GM12878 (cell line): ENCODE results near the gene SRRM3. TPM values are rescaled to one million over a fixed set of nuclear protein-coding genes. Genes with fewer than 3 reads are reported as not detected.

Experiments
- ATAC-seq: fragments of 200-7000 bp; cut with Tn5 transposase; 3 replicates; pipeline ENCODE4 v1.9.1; 2020; ENCODE audit warnings: mild to moderate bottlenecking, moderate library complexity
- BruUV-seq: library from RNA; stranded (reverse); fragments of 400-500 nt; replicated peaks from 2 replicates; lab custom pipeline; 2021; lab: Mats Ljungman, UMichigan
- CTCF ChIA-PET: fragments of 300-600 bp; sonication (Branson Sonifier 250); formaldehyde crosslinking; extraction: SDS; loops from one replicate; lab custom pipeline; 2021; ENCODE audit warnings: inconsistent platforms; lab: Yijun Ruan, JAX
- POLR2A ChIA-PET: fragments of 350-600 bp; formaldehyde crosslinking; extraction: SDS; loops from one replicate; lab custom pipeline; 2021; ENCODE audit warnings: inconsistent platforms; lab: Charles Lee
- RAD21 ChIA-PET: fragments of 300-600 bp; sonication (Branson Sonifier 250); formaldehyde crosslinking; loops from one replicate; lab custom pipeline; 2023; ENCODE audit warnings: antibody characterized with exemption; ENCODE audit not compliant: unreplicated experiment; lab: Charles Lee
- SMC1A ChIA-PET: fragments of 300-600 bp; sonication (Branson Sonifier 250); formaldehyde crosslinking; loops from one replicate; lab custom pipeline; 2023; ENCODE audit not compliant: unreplicated experiment, uncharacterized antibody; lab: Charles Lee
- DNase-seq: peaks from one replicate; pipeline ENCODE4 v3.0.0-alpha.2; 2011; ENCODE audit warnings: low read depth, low spot score
- FAIRE-seq: peaks from 3 replicates; lab custom pipeline; 2011; peaks lifted over from hg19 to GRCh38; lab: Jason Lieb, UNC
- H2AFZ ChIP-seq: 2 replicates; pipeline ENCODE4 v1.6.0; 2011; ENCODE audit warnings: low read depth, low read length, control low read depth; ENCODE audit not compliant: control insufficient read depth
- H3K27ac ChIP-seq: 2 replicates; pipeline ENCODE4 v1.5.1; 2011; ENCODE audit warnings: control low read depth; ENCODE audit not compliant: control insufficient read depth, insufficient read depth
- H3K27me3 ChIP-seq, 2 experiments: replicated peaks in 1 of 2; 2 replicates each; pipeline versions ENCODE4 v1.6.0 to v1.6.1; 2011; ENCODE audit warnings: low read length in 1 of 2; ENCODE audit not compliant: control insufficient read depth in 2 of 2, insufficient read depth in 2 of 2
- H3K36me3 ChIP-seq, 2 experiments: 2 replicates each; pipeline ENCODE4 v1.5.1; 2011; ENCODE audit warnings: low read length in 1 of 2; ENCODE audit not compliant: control insufficient read depth in 2 of 2, insufficient read depth in 2 of 2
- H3K4me1 ChIP-seq: 2 replicates; pipeline ENCODE4 v1.6.1; 2011; ENCODE audit warnings: mild to moderate bottlenecking, low read length, moderate library complexity, mixed read lengths; ENCODE audit not compliant: control insufficient read depth, insufficient read depth
- H3K4me2 ChIP-seq: 2 replicates; pipeline ENCODE4 v1.6.0; 2011; ENCODE audit warnings: control low read depth; ENCODE audit not compliant: control insufficient read depth, insufficient read depth
- H3K4me3 ChIP-seq: fragments of 200-600 bp; sonication (generic); 2 replicates; pipeline ENCODE4 v1.5.1; 2016
- H3K79me2 ChIP-seq: 2 replicates; pipeline ENCODE4 v1.6.0; 2011; ENCODE audit warnings: low read length; ENCODE audit not compliant: control insufficient read depth, insufficient read depth
- H3K9ac ChIP-seq: 2 replicates; pipeline ENCODE4 v1.8.0; 2011; ENCODE audit warnings: low read length, control low read depth, mixed read lengths; ENCODE audit not compliant: control insufficient read depth, insufficient read depth
- H3K9me3 ChIP-seq: replicated peaks from 3 replicates; pipeline ENCODE4 v1.5.1; 2011; ENCODE audit warnings: mild to moderate bottlenecking, low read length; ENCODE audit not compliant: control insufficient read depth, insufficient read depth
- H4K20me1 ChIP-seq: 2 replicates; pipeline ENCODE4 v1.6.0; 2011; ENCODE audit not compliant: control insufficient read depth, insufficient read depth
- MEF2A ChIP-seq: IDR thresholded peaks from 2 replicates; pipeline ENCODE4 v1.6.1; 2011; ENCODE audit warnings: low read depth, mild to moderate bottlenecking, low read length, moderate library complexity; ENCODE audit not compliant: insufficient read depth
- POLR2A ChIP-seq: IDR thresholded peaks from 2 replicates; pipeline ENCODE4 v1.6.1; 2011; ENCODE audit warnings: low read depth, mild to moderate bottlenecking, low read length
- POLR2AphosphoS5 ChIP-seq: IDR thresholded peaks from 2 replicates; pipeline ENCODE4 v1.6.1; 2011; ENCODE audit warnings: mild to moderate bottlenecking, low read length, inconsistent platforms
- RAD21 ChIP-seq: IDR thresholded peaks from 2 replicates; pipeline ENCODE4 v1.6.1; 2011; ENCODE audit warnings: mild to moderate bottlenecking, low read depth, low read length, moderate library complexity; ENCODE audit not compliant: insufficient read depth
- WGBS: methylation state at CpG from one replicate; pipeline ENCODE4 v1.1.6; 2016; ENCODE audit warnings: low lambda C conversion rate; ENCODE audit not compliant: insufficient replicate concordance, insufficient coverage; ENCODE audit errors: missing lambda C conversion rate; 5-methylcytosine and 5-hydroxymethylcytosine counted together
- in situ Hi-C: fragments of 300-500 bp; cut with MboI; formaldehyde crosslinking; loops from 9 replicates; pipeline ENCODE4 v1.14.3; 2018; ENCODE audit warnings: mixed read lengths
- intact Hi-C: fragments of 100-400 bp; cut with micrococcal nuclease; formaldehyde crosslinking; loops from one replicate; pipeline ENCODE4 v1.14.2; 2022; ENCODE audit not compliant: unreplicated experiment
- polyA plus RNA-seq, 11 experiments: library from polyadenylated mRNA; depleted of rRNA in 4 of 11; unstranded in 6 of 11; stranded (reverse) in 5 of 11; fragments of >200 nt; fragmentation: Nextera tagmentation in 4 of 11; fragmentation: Illumina TruSeq in 1 of 11; extraction: Ambion mirVana in 4 of 11; extraction: Trizol in 1 of 11; gene quantifications; 1 replicate in 1 of 11; 2 replicates in 10 of 11; pipeline versions ENCODE4 v1.2.1 to v1.2.3, GENCODE V29; 2011 to 2016; ENCODE audit warnings: inconsistent platforms in 2 of 11, missing spikeins in 2 of 11, low read depth in 1 of 11
- total RNA-seq, 4 experiments: library from RNA; depleted of rRNA in 3 of 4; stranded (reverse); fragments of >200 nt in 3 of 4; fragmentation: Illumina TruSeq in 1 of 4; extraction: Trizol in 1 of 4; gene quantifications; 2 replicates each; pipeline versions ENCODE4 v1.2.1 to v1.2.3, GENCODE V29; 2013 to 2021
- TF ChIP-seq, protein P1 (sequence below): fragments of 450-650 bp; IDR thresholded peaks from 2 replicates; pipeline ENCODE4 v1.6.1; 2016; ENCODE audit warnings: mild to moderate bottlenecking
- TF ChIP-seq, protein P2 (sequence below): IDR thresholded peaks from 2 replicates; pipeline ENCODE4 v1.6.1; 2011; ENCODE audit warnings: borderline replicate concordance, low read depth, mild to moderate bottlenecking, moderate library complexity, low read length; ENCODE audit not compliant: insufficient read depth, poor library complexity, severe bottlenecking

The SRRM3 gene
- total and polyA plus RNA-seq, 10 of the 15 experiments (the other 5 are each of a cell fraction or from before 2014, with no cell fraction given) = 0.03 to 0.15 (median 0.05) TPM; not detected in 6

DNA sequence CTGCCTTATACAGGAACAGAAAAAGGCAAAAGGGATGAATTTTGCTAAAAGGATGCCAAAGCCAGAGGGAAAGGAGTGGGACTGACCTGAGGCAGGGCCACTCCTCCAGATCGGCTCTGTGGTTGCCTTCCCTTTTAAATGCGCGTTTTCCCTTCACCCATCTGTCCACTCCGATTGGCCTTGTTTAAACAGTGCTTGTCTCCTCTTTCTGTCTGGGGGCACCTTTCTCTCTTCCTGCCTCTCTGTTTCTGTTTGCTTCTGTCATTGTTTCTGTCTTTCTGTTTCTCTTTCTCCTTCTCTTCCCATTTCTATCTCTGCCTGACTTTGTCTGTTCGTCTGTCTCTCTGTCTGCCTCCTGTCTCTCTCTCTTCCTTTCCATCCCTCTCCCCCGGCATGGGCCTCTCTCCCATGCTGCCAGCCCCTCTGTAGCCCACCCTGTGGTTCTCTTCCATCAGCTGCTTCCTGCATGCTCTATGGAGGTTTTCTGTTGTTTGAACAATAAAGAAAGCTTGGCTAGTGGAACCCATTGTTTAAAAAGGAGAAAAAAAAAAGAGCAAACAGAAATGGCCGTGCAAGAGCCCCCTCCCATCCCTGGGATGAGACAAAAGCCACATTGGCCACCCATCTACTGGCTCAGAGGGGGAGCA is 71.3 kb downstream of the SRRM3 start:
- no peaks in the 10 kb centered on the region for H3K27me3 ChIP-seq
- ChIA-PET SMC1A (no interaction called here), CTCF (interaction anchor here (0.7 to 4.0 kb wide), 3 partner anchors 11 to 156 kb away, joined by 3 to 23 read pairs (median 7); no protein-coding TSS in a partner anchor), RAD21 (interaction anchor here (1.0 kb wide), 1 partner anchor 18 kb away, joined by 3 read pairs; no protein-coding TSS in a partner anchor), POLR2A (no interaction called here)
- peak overlapping the region; percentile 90 for H2AFZ ChIP-seq
- H3K9me3 ChIP-seq = no peaks in the 10 kb centered on the region
- H3K9ac ChIP-seq = peak overlapping the region; percentile 60
- ATAC-seq (peak; percentile 75), DNase-seq (no peak), FAIRE-seq (peak; percentile 54)
- peak overlapping the region; percentile 61; the same call in 1 of the 2 replicates for H3K4me3 ChIP-seq
- no peak for TF ChIP-seq POLR2A
- TF ChIP-seq RAD21 = no peak
- TF ChIP-seq, protein P1, sequence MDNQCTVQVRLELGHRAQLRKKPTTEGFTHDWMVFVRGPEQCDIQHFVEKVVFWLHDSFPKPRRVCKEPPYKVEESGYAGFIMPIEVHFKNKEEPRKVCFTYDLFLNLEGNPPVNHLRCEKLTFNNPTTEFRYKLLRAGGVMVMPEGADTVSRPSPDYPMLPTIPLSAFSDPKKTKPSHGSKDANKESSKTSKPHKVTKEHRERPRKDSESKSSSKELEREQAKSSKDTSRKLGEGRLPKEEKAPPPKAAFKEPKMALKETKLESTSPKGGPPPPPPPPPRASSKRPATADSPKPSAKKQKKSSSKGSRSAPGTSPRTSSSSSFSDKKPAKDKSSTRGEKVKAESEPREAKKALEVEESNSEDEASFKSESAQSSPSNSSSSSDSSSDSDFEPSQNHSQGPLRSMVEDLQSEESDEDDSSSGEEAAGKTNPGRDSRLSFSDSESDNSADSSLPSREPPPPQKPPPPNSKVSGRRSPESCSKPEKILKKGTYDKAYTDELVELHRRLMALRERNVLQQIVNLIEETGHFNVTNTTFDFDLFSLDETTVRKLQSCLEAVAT = no peak
- TF ChIP-seq, protein P2, sequence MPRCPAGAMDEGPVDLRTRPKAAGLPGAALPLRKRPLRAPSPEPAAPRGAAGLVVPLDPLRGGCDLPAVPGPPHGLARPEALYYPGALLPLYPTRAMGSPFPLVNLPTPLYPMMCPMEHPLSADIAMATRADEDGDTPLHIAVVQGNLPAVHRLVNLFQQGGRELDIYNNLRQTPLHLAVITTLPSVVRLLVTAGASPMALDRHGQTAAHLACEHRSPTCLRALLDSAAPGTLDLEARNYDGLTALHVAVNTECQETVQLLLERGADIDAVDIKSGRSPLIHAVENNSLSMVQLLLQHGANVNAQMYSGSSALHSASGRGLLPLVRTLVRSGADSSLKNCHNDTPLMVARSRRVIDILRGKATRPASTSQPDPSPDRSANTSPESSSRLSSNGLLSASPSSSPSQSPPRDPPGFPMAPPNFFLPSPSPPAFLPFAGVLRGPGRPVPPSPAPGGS = no peak
- TF ChIP-seq POLR2AphosphoS5 = peak; percentile 38; the same call in 1 of the 2 replicates
- TF ChIP-seq MEF2A = no peak
- H4K20me1 ChIP-seq = no peaks in the 10 kb centered on the region
- H3K79me2 ChIP-seq = no peaks in the 10 kb centered on the region
- no peaks in the 10 kb centered on the region for H3K36me3 ChIP-seq
- H3K27ac ChIP-seq = peak overlapping the region; percentile 56; the same call in 1 of the 2 replicates
- in situ Hi-C loops (no loop called here), intact Hi-C loops (no loop called here)
- H3K4me1 ChIP-seq = peaks cover 17% of the 10 kb centered on the region
- no TSS peak for BruUV-seq
- H3K4me2 ChIP-seq = peak overlapping the region; percentile 79
- 41% methylated on average over 7 of the region's 7 CpGs for WGBS
